Stimulated activated naive CD8-positive, alpha-beta T cell treated with anti-CD3 and anti-CD28 coated beads, Interleukin-15, Interleukin-2, amounts not matched to agents 100 U/mL and 50 U/mL, for 24 hours (primary cell): ENCODE measurements around the gene UTY.

Experiments
- ATAC-seq: fragments of 150-1000 bp; cut with Tn5 transposase; one replicate; pipeline ENCODE4 v1.10.0; 2021
- DNase-seq: peaks from one replicate; pipeline ENCODE4 v3.0.0; 2021

UTY gene

GRCh38 chrY:13479828-13480227 lies at the start of gene UTY:
Gene UTY (minus strand): TSS chrY:13480033. CDS start chrY:13479665, 368 bp downstream.
- ATAC-seq: peak; percentile 92
- DNase-seq: peak; percentile 71

GRCh38 chrY:13520474-13520873 lies 40.6 kb upstream of the UTY start:
- ATAC-seq: no peak
- no peak for DNase-seq

- DNase-seq: no peak
- no peak for ATAC-seq
Observed at GRCh38 chrY:13501215-13501614, 21.4 kb upstream of the UTY start.

GRCh38 chrY:13493737-13494136 lies 13.9 kb upstream of the UTY start:
- ATAC-seq: no peak
- DNase-seq: no peak

- no peak for ATAC-seq
- DNase-seq: no peak
Observed at GRCh38 chrY:13492408-13492807, 12.6 kb upstream of the UTY start.

GRCh38 chrY:13488738-13489137 lies 8.9 kb upstream of the UTY start:
- no peak for DNase-seq
- ATAC-seq: no peak

GRCh38 chrY:13479121-13479711 lies 617 bp downstream of the UTY start:
- DNase-seq: peak; percentile 60
- peak; percentile 55 for ATAC-seq

DNA sequence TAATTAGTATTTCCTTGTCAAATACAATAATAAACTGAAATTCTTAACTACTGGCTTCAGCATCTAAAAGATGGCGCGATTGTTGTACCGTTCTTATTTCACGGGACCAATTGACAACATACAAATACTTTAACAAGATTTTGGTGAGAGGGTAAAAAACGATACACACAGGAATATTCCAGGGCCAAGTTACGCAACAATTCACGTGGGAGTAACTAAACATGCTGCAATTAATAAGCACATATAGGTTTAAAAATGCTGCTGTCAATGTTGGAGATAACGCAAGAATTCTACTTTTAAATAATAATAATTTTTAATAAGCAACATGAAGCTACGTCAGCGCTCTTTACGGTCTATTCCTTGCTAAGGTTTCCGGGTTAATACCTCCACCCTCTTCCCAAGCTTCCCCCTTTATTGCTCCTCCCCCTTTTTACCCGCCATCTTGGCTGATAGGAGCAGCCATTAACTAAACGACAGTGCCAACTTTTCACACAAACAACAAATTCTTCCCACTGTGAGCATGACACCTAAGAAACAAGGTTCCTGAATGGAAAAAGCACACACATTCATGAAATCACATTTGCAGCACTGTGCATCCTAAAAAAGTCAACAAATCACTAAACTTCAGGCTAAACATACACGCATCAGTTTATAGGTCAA lies 1.6 kb downstream of the UTY start:
- peak; percentile 32 for ATAC-seq
- DNase-seq: peak; percentile 37

DNA sequence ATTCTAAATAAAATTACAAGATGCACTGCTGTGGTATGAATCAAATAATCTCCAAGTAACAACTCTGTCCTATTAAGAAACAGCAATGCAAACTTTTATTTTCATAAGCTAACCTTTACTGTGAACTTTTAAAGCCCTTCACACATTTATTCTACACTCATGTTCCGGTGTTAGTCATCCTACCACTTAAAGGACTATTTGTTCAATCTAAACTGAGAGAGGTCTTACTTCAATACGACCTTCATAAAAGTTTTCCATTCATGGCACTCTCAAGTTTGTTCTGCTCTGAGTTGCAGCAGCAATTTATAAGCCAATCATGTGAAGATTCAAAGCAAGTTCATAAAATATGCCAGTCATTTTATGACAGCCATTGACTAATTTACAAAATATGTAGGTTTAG lies 4.8 kb downstream of the UTY start:
- peak; percentile 61 for ATAC-seq
- DNase-seq: no peak

DNA sequence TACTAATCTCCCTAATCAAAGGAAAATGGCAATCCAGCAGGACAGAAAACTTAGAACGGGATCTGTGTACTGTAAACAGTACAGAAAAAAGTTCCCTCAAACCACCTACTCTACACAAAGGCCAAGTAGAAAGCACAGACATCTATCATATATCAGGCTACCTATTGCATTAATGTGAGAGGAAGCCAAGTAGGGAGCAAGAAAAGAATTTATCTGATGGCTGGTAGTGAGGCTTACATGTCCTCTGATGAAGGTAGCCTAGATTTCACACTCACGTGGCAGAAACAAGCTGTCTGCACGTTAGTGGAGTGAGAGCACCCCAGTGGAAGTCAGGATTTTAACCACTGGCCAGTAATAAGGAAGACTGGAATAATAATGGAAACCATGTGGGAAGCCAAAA lies 28.3 kb downstream of the UTY start:
- ATAC-seq: no peak
- no peak for DNase-seq

DNA sequence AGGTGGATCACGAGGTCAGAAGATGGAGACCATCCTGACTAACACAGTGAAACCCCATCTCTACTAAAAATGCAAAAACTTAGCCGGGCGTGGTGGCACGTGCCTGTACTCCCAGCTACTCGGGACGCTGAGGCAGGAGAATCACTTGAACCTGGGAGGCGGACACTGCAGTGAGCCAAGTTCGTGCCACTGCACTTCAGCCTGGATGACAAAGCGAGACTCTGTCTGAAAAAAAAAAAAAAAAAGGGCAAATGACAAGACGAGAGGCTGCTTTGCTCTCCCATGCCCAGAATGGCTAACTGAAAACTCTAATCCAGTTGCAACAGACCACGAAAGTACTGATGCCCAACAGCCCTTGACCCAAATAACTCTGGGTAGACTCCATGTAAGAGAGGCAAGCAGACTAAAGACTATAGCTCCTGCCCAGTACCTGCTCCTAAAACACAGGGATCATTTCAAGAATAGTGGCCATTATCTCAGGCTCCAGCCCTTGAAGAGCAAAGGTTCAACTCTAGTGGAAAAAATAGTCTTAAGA lies 29.2 kb downstream of the UTY start:
- no peak for ATAC-seq
- DNase-seq: no peak

GRCh38 chrY:13445566-13445965 lies 34.3 kb downstream of the UTY start:
- DNase-seq (no peak), ATAC-seq (no peak)

GRCh38 chrY:13443146-13443545 lies 36.7 kb downstream of the UTY start:
- no peak for ATAC-seq
- no peak for DNase-seq

DNA sequence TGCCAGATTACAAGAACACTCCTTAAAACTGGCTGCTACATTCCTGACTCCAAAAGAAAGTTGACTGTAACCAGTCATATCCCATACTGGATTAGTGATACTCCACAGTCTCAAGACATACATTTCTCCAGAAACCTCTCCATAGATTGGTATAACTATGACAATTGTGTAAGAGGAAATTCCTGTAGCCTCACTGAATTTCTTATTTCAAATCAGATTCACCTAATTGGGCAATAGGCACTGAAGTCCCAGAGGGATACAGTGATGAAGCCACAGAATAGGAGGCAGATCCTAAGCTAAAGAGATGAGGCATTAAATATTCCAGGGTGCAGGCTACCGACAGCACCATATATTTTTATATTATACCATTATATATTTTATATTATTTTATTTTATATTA lies 39.0 kb downstream of the UTY start:
- DNase-seq: no peak
- ATAC-seq: no peak

- DNase-seq (peak; percentile 69), ATAC-seq (peak; percentile 97)
Observed at GRCh38 chrY:13435968-13436937, 43.6 kb downstream of the UTY start.

DNA sequence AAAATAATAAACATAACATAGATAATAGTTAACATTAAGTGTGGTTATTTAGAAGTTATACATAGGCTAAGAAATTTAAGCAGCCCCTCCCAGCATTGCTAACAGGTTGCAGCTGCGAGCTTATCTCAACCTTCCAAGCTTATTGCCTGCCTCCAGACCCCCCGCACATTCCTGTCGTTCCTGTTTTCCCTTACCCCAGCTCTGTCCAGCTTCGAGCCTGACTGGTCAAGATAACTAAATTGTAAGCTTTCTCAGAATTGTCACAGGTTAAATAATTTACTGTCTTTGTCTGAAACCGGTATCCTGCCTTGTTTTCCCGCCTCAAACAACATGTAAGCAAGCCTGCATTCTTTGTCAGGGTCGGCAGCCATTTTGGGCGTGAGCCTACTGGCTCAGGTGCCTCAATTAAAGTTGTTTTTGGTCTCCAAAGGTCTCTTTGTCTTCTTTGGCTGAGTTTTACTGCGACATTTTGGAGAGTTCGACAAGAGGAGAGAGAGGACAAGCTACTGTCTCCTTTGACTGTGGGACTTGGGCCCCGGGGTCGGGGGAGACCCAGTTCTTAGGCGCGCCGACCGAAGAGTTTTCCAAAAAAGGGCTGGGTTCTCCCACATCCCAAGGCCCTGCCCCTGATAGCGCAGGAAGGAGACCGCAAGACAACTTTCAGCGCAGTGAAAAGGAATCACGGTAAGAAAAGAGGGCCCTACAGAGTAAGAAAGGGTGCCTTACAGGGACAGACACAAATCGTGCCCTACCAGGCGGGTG lies 44.4 kb downstream of the UTY start:
- no peak for DNase-seq
- ATAC-seq: no peak

- DNase-seq (no peak), ATAC-seq (no peak)
Observed at GRCh38 chrY:13432293-13433025, 47.4 kb downstream of the UTY start.

DNA sequence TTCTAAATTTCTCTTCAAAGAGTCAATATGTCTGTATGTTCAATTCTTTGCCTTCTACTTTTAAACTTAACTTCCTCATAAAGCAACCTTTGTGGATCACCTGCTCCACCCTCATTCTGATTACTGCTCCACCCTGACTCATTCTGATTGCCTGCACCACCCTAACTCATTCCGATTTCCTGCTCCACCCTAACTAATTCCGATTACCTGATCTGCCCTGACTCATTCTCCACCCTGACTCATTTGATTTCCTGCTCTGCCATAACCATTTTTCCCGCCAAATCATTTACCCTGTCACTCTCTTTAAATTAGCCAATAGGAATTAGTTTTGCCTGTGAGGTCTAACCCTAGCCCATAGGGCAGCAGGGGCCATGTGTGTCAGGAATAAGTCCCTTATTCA lies 50.3 kb downstream of the UTY start:
- ATAC-seq (no peak), DNase-seq (no peak)

DNA sequence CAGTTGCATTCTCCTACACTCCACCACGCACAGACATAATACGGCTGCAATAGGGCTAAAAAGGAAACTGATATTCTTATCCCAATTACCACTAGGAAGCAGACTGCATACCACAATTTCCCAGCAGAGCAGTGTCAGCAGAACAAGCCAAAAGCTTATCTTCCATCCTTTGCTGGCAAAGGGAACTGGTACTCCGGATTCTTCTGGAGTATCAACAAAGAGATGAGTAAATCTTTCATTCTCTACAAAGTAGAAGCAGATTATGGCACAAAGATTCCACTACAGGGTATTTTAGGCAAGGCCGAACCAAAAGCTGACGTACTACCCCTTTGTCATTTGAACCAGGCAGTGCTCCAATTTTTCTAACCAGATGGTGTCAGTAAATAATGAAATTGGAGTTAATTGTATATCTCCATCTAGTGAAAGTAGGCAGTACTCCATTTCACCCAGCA lies 56.5 kb downstream of the UTY start:
- DNase-seq (no peak), ATAC-seq (no peak)

GRCh38 chrY:13416869-13417661 lies 62.8 kb downstream of the UTY start:
- DNase-seq (no peak), ATAC-seq (no peak)
